Muscle layer of colon (tissue), 2 donors: Measurements from ENCODE around the gene ATP6V1G2.
A peak's percentile ranks its signal among the peaks of the same experiment; 100 is the strongest.

ENCODE experiments used
- H3K27ac ChIP-seq: one replicate; pipeline ENCODE4 v1.7.0; 2013; ENCODE audit warnings: low read depth, mild to moderate bottlenecking, low read length, moderate library complexity
- H3K27me3 ChIP-seq, 2 donors: one replicate each; pipeline ENCODE4 v1.7.0; 2013; ENCODE audit warnings: low read length in 2 of 2, mild to moderate bottlenecking in 2 of 2; ENCODE audit not compliant: insufficient read depth in 2 of 2, control insufficient read depth in 1 of 2
- H3K36me3 ChIP-seq: one replicate; pipeline ENCODE4 v1.7.0; 2013; ENCODE audit warnings: mild to moderate bottlenecking, low read length; ENCODE audit not compliant: insufficient read depth
- H3K4me1 ChIP-seq: one replicate; pipeline ENCODE4 v1.7.0; 2013; ENCODE audit warnings: mild to moderate bottlenecking, low read length; ENCODE audit not compliant: insufficient read depth
- H3K4me3 ChIP-seq, 2 donors: one replicate each; pipeline ENCODE4 v1.7.0; 2013; ENCODE audit warnings: low read length in 2 of 2, low read depth in 1 of 2, mild to moderate bottlenecking in 1 of 2, moderate library complexity in 1 of 2
- H3K9ac ChIP-seq: one replicate; pipeline ENCODE4 v1.7.0; 2013; ENCODE audit warnings: low read length
- H3K9me3 ChIP-seq: one replicate; pipeline ENCODE4 v1.7.0; 2013; ENCODE audit warnings: mild to moderate bottlenecking, low read length
- donor health status: abdominal sarcoma.
- donor health status: Adenocarcinoma of cecum.

Gene ATP6V1G2

GRCh38 chr6:31580807-31581433 lies 34.5 kb upstream of the ATP6V1G2 start:
- peak overlapping the region; percentile 87 for H3K27ac ChIP-seq
- peak overlapping the region; percentile 91 to 97 for H3K4me3 ChIP-seq
- H3K27me3 ChIP-seq = no peaks in the 10 kb centered on the region
- H3K36me3 ChIP-seq = no peaks in the 10 kb centered on the region
- no peaks in the 10 kb centered on the region for H3K9me3 ChIP-seq
- peaks cover 11% of the 10 kb centered on the region for H3K4me1 ChIP-seq
- peak overlapping the region; percentile 87 for H3K9ac ChIP-seq

- Histone ChIP-seq H3K36me3 (no peaks in the 10 kb centered on the region), H3K4me3 (peak overlapping the region; percentile 91 to 97), H3K9ac (peak overlapping the region; percentile 87), H3K4me1 (peaks cover 11% of the 10 kb centered on the region), H3K27me3 (no peaks in the 10 kb centered on the region), H3K9me3 (no peaks in the 10 kb centered on the region), H3K27ac (no peak overlapping the region)
Observed at GRCh38 chr6:31580438-31580740, 34.0 kb upstream of the ATP6V1G2 start.

- peak overlapping the region in 1 of 2 donors; percentile 91 for H3K4me3 ChIP-seq
- H3K9me3 ChIP-seq = no peaks in the 10 kb centered on the region
- H3K27ac ChIP-seq = no peak overlapping the region
- H3K27me3 ChIP-seq = no peaks in the 10 kb centered on the region
- peaks cover 16% of the 10 kb centered on the region for H3K4me1 ChIP-seq
- H3K9ac ChIP-seq = peak overlapping the region; percentile 87
- no peaks in the 10 kb centered on the region for H3K36me3 ChIP-seq
Observed at GRCh38 chr6:31579546-31580437, 33.4 kb upstream of the ATP6V1G2 start.

- H3K27ac ChIP-seq = no peak overlapping the region
- no peaks in the 10 kb centered on the region for H3K9me3 ChIP-seq
- no peaks in the 10 kb centered on the region for H3K27me3 ChIP-seq
- H3K4me3 ChIP-seq = no peak overlapping the region
- H3K4me1 ChIP-seq = peaks cover 17% of the 10 kb centered on the region
- no peaks in the 10 kb centered on the region for H3K36me3 ChIP-seq
- no peak overlapping the region for H3K9ac ChIP-seq
Observed at GRCh38 chr6:31579119-31579505, 32.7 kb upstream of the ATP6V1G2 start.

- H3K27me3 ChIP-seq = no peaks in the 10 kb centered on the region
- no peaks in the 10 kb centered on the region for H3K9me3 ChIP-seq
- no peak overlapping the region for H3K27ac ChIP-seq
- no peak overlapping the region for H3K4me3 ChIP-seq
- H3K4me1 ChIP-seq = peaks cover 17% of the 10 kb centered on the region
- H3K9ac ChIP-seq = no peak overlapping the region
- no peaks in the 10 kb centered on the region for H3K36me3 ChIP-seq
Observed at GRCh38 chr6:31578184-31579118, 32.0 kb upstream of the ATP6V1G2 start.

GRCh38 chr6:31577579-31577966 lies 31.2 kb upstream of the ATP6V1G2 start:
- Histone ChIP-seq H3K9me3 (no peaks in the 10 kb centered on the region), H3K27me3 (no peaks in the 10 kb centered on the region), H3K36me3 (no peaks in the 10 kb centered on the region), H3K4me3 (no peak overlapping the region), H3K4me1 (peaks cover 17% of the 10 kb centered on the region), H3K27ac (no peak overlapping the region), H3K9ac (no peak overlapping the region)

GRCh38 chr6:31576897-31577578 lies 30.6 kb upstream of the ATP6V1G2 start:
- H3K4me3 ChIP-seq = no peak overlapping the region
- no peak overlapping the region for H3K9ac ChIP-seq
- H3K4me1 ChIP-seq = peaks cover 16% of the 10 kb centered on the region
- no peaks in the 10 kb centered on the region for H3K27me3 ChIP-seq
- no peak overlapping the region for H3K27ac ChIP-seq
- no peaks in the 10 kb centered on the region for H3K9me3 ChIP-seq
- H3K36me3 ChIP-seq = no peaks in the 10 kb centered on the region

- no peaks in the 10 kb centered on the region for H3K9me3 ChIP-seq
- H3K36me3 ChIP-seq = no peaks in the 10 kb centered on the region
- peaks cover 11% of the 10 kb centered on the region for H3K4me1 ChIP-seq
- peak overlapping the region in 1 of 2 donors; percentile 47 for H3K4me3 ChIP-seq
- H3K27me3 ChIP-seq = no peaks in the 10 kb centered on the region
- peak overlapping the region; percentile 28 for H3K9ac ChIP-seq
- peak overlapping the region; percentile 47 for H3K27ac ChIP-seq
Observed at GRCh38 chr6:31575952-31576685, 29.7 kb upstream of the ATP6V1G2 start.

- H3K36me3 ChIP-seq = no peaks in the 10 kb centered on the region
- H3K4me1 ChIP-seq = peaks cover 8% of the 10 kb centered on the region
- H3K27me3 ChIP-seq = no peaks in the 10 kb centered on the region
- H3K27ac ChIP-seq = peak within 1 kb of the TSS; percentile 47
- H3K4me3 ChIP-seq = peak within 1 kb of the TSS in 1 of 2 donors; percentile 47
- H3K9me3 ChIP-seq = no peaks in the 10 kb centered on the region
- peak within 1 kb of the TSS; percentile 28 for H3K9ac ChIP-seq
Observed at GRCh38 chr6:31575335-31575901, 29.0 kb upstream of the ATP6V1G2 start, which contains the start of gene TNF. TNF (plus strand) TSS chr6:31575565; CDS start chr6:31575742, 177 bp downstream.
